Measurements from ENCODE around the gene CCDC183. TPM values are rescaled to one million over a fixed set of nuclear protein-coding genes. Genes with fewer than 3 reads are reported as not detected.

The CCDC183 gene
- total and polyA plus RNA-seq, 3 donors from 2014 or later = 37.8 to 59.8 (median 41.1) TPM

GRCh38 chr9:136791516-136792276 lies 4.4 kb upstream of the CCDC183 start:
- H3K4me3 ChIP-seq = peak overlapping the region; percentile 71 to 79
- H3K27me3 ChIP-seq = no peaks in the 10 kb centered on the region
- H3K27ac ChIP-seq = peak overlapping the region; percentile 91 to 93
- peaks cover 63% of the 10 kb centered on the region for H3K4me1 ChIP-seq
- TF ChIP-seq CTCF (IDR thresholded peaks at IDR 0.05) (peak; percentile 90 to 97 (median 92)), POLR2A (IDR thresholded peaks at IDR 0.05) (no peak)
- WGBS, 2 donors = 3% methylated on average over 20 to 22 of the region's 29 CpGs
- H3K9me3 ChIP-seq = no peaks in the 10 kb centered on the region
- no peaks in the 10 kb centered on the region for H3K36me3 ChIP-seq (ENCODE audit: low read depth, missing control alignments)
- intact Hi-C loops (cut with DNase I; ENCODE audit: low total_unique reads) = no loop called here
- DNase-seq = peak; percentile 69

- intact Hi-C loops (cut with DNase I; ENCODE audit: low total_unique reads) = no loop called here
- WGBS, 2 donors = 67 to 73% methylated on average over 9 to 15 of the region's 15 CpGs
- peaks cover 71% of the 10 kb centered on the region for H3K4me1 ChIP-seq
- H3K27ac ChIP-seq = peak overlapping the region in 1 of 2 donors; percentile 93
- H3K4me3 ChIP-seq = peak overlapping the region in 1 of 2 donors; percentile 79
- peak; percentile 53 for DNase-seq
- no peak for TF ChIP-seq POLR2A (IDR thresholded peaks at IDR 0.05)
- TF ChIP-seq CTCF (IDR thresholded peaks at IDR 0.05) = no peak
- H3K9me3 ChIP-seq = no peaks in the 10 kb centered on the region
- H3K27me3 ChIP-seq = no peaks in the 10 kb centered on the region
- no peaks in the 10 kb centered on the region for H3K36me3 ChIP-seq (ENCODE audit: low read depth, missing control alignments)
Observed at GRCh38 chr9:136792321-136793085, 3.6 kb upstream of the CCDC183 start.

GRCh38 chr9:136793086-136793946 lies 2.8 kb upstream of the CCDC183 start:
- 78 to 79% methylated on average over 17 of the region's 17 CpGs for WGBS, 2 donors
- no peak for TF ChIP-seq CTCF (IDR thresholded peaks at IDR 0.05)
- TF ChIP-seq POLR2A (IDR thresholded peaks at IDR 0.05) = no peak
- Histone ChIP-seq H3K4me3 (no peak overlapping the region), H3K27me3 (no peaks in the 10 kb centered on the region), H3K4me1 (peaks cover 73% of the 10 kb centered on the region), H3K27ac (no peak overlapping the region), H3K9me3 (no peaks in the 10 kb centered on the region), H3K36me3 (ENCODE audit: low read depth, missing control alignments) (no peaks in the 10 kb centered on the region)
- intact Hi-C loops (cut with DNase I; ENCODE audit: low total_unique reads) = no loop called here
- DNase-seq = peak; percentile 64

GRCh38 chr9:136794281-136794999 lies 1.7 kb upstream of the CCDC183 start:
- H3K36me3 ChIP-seq (ENCODE audit: low read depth, missing control alignments) = no peaks in the 10 kb centered on the region
- DNase-seq = no peak
- no peaks in the 10 kb centered on the region for H3K9me3 ChIP-seq
- intact Hi-C loops (cut with DNase I; ENCODE audit: low total_unique reads) = no loop called here
- H3K27ac ChIP-seq = peak overlapping the region in 1 of 2 donors; percentile 35
- H3K27me3 ChIP-seq = no peaks in the 10 kb centered on the region
- no peak for TF ChIP-seq POLR2A (IDR thresholded peaks at IDR 0.05)
- no peak for TF ChIP-seq CTCF (IDR thresholded peaks at IDR 0.05)
- 86 to 89% methylated on average over 14 of the region's 14 CpGs for WGBS, 2 donors
- no peak overlapping the region for H3K4me3 ChIP-seq
- H3K4me1 ChIP-seq = peaks cover 68% of the 10 kb centered on the region
